Kidney epithelial cell (primary cell): ENCODE data around the gene KIF26B. TPM values are rescaled to one million over a fixed set of nuclear protein-coding genes. Genes with fewer than 3 reads are reported as not detected.

Experiments used
- DNase-seq: peaks from one replicate; pipeline ENCODE4 v3.0.0-alpha.2; 2010; ENCODE audit warnings: low read depth
- H3K27me3 ChIP-seq: 2 replicates; pipeline ENCODE4 v1.6.0; 2011; ENCODE audit warnings: low read length; ENCODE audit not compliant: control insufficient read depth, insufficient read depth
- H3K36me3 ChIP-seq: 2 replicates; pipeline ENCODE4 v1.5.1; 2011; ENCODE audit warnings: low read length; ENCODE audit not compliant: control insufficient read depth, insufficient read depth
- H3K4me3 ChIP-seq: 2 replicates; pipeline ENCODE4 v1.5.1; 2011; ENCODE audit warnings: low read depth, mild to moderate bottlenecking, control low read depth, low read length
- CTCF ChIP-seq: IDR thresholded peaks from 2 replicates; pipeline ENCODE4 v1.5.1; 2011; ENCODE audit warnings: mild to moderate bottlenecking, moderate library complexity, low read length, control low read depth, inconsistent platforms; ENCODE audit not compliant: insufficient read depth, poor library complexity, severe bottlenecking
- total RNA-seq: library from RNA; depleted of rRNA; stranded (reverse); fragments of >200 nt; gene quantifications from 2 replicates; pipeline ENCODE4 v1.2.3, GENCODE V29; 2015

The KIF26B gene
- total RNA-seq, 1 donor from 2014 or later, result 14.6 TPM

DNA sequence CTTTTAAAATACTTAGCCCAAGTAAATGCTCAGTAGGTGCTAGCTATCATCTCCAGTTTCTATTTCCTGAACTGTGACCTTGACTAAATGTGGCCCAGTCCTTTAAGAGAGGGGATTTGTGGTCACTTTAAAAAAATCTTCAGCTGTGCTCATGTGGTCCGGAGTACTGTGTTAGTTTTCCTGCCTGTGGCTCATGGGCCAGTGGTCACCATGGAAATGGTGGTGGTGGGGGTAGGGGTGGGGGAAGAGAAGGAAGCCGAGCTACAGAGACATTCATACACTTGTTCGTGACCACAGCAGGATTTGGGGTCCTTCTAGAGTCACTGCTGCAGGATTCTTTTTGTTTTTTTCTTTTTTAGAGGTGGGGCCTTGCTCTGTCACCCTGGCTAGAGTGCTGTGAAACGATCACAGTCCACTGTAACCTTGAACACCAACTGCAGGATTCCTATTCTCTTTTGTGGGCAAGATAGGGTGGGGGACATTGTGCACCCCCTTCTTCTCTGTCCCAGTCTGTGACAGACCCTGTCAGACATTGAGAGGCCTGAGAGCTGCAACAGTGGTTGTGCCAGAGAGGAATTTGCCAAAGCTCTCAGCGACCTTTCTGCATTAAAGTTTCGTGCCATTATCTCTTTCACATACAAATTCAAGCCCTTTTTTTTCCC, 25.8 kb downstream of the KIF26B start:
- no peak for DNase-seq
- Histone ChIP-seq H3K4me3 (no peak overlapping the region), H3K27me3 (no peaks in the 10 kb centered on the region), H3K36me3 (no peaks in the 10 kb centered on the region)
- no peak for TF ChIP-seq CTCF

- Histone ChIP-seq H3K36me3 (no peaks in the 10 kb centered on the region), H3K27me3 (no peaks in the 10 kb centered on the region), H3K4me3 (no peak overlapping the region)
- no peak for TF ChIP-seq CTCF
- no peak for DNase-seq
Measured at GRCh38 chr1:245181158-245181517, 26.4 kb downstream of the KIF26B start.

DNA sequence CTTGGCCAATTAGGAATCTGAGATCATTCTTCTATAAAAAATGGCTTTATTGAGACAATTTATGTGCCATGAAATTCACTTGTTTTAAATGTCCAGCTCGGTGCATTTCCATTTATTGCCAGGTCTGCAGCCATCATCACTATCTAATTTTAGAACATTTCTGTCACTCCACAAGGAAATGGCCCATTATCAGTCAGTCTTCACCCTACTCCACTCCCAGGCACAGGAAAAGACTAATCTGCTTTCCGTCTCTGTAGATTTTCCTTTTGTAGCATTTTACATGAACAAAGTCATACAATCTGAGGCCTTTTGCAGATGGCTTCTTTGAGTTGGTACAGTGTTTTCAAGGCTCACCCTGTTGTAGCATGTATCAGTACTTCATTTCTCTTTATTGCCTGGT, 27.2 kb downstream of the KIF26B start:
- no peak overlapping the region for H3K4me3 ChIP-seq
- no peaks in the 10 kb centered on the region for H3K27me3 ChIP-seq
- TF ChIP-seq CTCF, result no peak
- DNase-seq, result no peak
- H3K36me3 ChIP-seq, result no peaks in the 10 kb centered on the region

- no peaks in the 10 kb centered on the region for H3K27me3 ChIP-seq
- TF ChIP-seq CTCF, result no peak
- H3K36me3 ChIP-seq, result no peaks in the 10 kb centered on the region
- DNase-seq, result no peak
- no peak overlapping the region for H3K4me3 ChIP-seq
Measured at GRCh38 chr1:245183429-245183828, 28.6 kb downstream of the KIF26B start.

GRCh38 chr1:245184779-245185178, 30.0 kb downstream of the KIF26B start:
- Histone ChIP-seq H3K4me3 (no peak overlapping the region), H3K27me3 (no peaks in the 10 kb centered on the region), H3K36me3 (no peaks in the 10 kb centered on the region)
- no peak for TF ChIP-seq CTCF
- no peak for DNase-seq

DNA sequence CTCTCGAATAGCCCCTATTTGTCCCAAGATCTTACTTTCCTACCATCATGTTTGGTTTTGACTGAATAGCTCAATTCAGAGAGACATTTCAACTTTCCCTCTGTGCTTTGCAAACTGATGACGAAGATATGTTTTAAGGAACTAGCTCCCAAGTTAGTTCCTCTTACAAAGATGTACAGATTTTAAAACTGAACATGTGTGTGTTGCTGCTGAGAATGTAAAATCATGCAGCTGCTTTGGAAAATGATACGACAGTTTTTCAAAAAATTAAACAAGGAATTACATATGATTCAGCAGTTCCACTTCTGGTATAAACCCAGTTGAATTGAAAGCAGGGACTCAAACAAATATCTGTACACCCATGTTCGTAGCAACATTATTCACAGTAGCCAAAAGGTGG, 33.6 kb downstream of the KIF26B start:
- H3K36me3 ChIP-seq, result no peaks in the 10 kb centered on the region
- H3K4me3 ChIP-seq, result no peak overlapping the region
- TF ChIP-seq CTCF, result no peak
- no peak for DNase-seq
- H3K27me3 ChIP-seq, result no peaks in the 10 kb centered on the region
